Measurements from ENCODE around the gene C2orf15. TPM values are rescaled to one million over a fixed set of nuclear protein-coding genes. Genes with fewer than 3 reads are reported as not detected.
"Not testable (repeated sequence)": the region's sequence is repeated elsewhere in the genome, so short reads cannot be mapped to it uniquely, and the experiment has no call there.

Gene C2orf15
- total RNA-seq, 1 donor from 2014 or later, result 0.17 TPM

- H3K4me3 Mint-ChIP-seq (ENCODE audit: unreplicated experiment), result no peak overlapping the region
- peaks cover 27% of the 10 kb centered on the region for H3K4me1 Mint-ChIP-seq (ENCODE audit: low read depth)
- TF ChIP-seq CTCF (IDR thresholded peaks at IDR 0.05), result no peak
- no peak for DNase-seq (ENCODE audit: low spot score)
- no peaks in the 10 kb centered on the region for H3K9me3 Mint-ChIP-seq (ENCODE audit: low read depth)
- no peak overlapping the region for H3K27ac Mint-ChIP-seq (ENCODE audit: unreplicated experiment)
- peaks cover 7% of the 10 kb centered on the region for H3K36me3 Mint-ChIP-seq (ENCODE audit: low read depth)
- H3K27me3 Mint-ChIP-seq (ENCODE audit: low read depth), result no peaks in the 10 kb centered on the region
Observed at GRCh38 chr2:99184811-99185210, 43.3 kb downstream of the C2orf15 start.

GRCh38 chr2:99187011-99187410, 45.5 kb downstream of the C2orf15 start:
- DNase-seq (ENCODE audit: low spot score), result no peak
- no peaks in the 10 kb centered on the region for H3K9me3 Mint-ChIP-seq (ENCODE audit: low read depth)
- TF ChIP-seq CTCF (IDR thresholded peaks at IDR 0.05), result no peak
- H3K4me3 Mint-ChIP-seq (ENCODE audit: unreplicated experiment), result no peak overlapping the region
- H3K4me1 Mint-ChIP-seq (ENCODE audit: low read depth), result peaks cover 11% of the 10 kb centered on the region
- H3K27ac Mint-ChIP-seq (ENCODE audit: unreplicated experiment), result no peak overlapping the region
- H3K36me3 Mint-ChIP-seq (ENCODE audit: low read depth), result peaks cover 15% of the 10 kb centered on the region
- H3K27me3 Mint-ChIP-seq (ENCODE audit: low read depth), result no peaks in the 10 kb centered on the region

GRCh38 chr2:99188357-99188756, 46.9 kb downstream of the C2orf15 start:
- Mint-ChIP-seq H3K36me3 (ENCODE audit: low read depth) (peaks cover 19% of the 10 kb centered on the region), H3K4me1 (ENCODE audit: low read depth) (peaks cover 3% of the 10 kb centered on the region), H3K9me3 (ENCODE audit: low read depth) (no peaks in the 10 kb centered on the region), H3K4me3 (ENCODE audit: unreplicated experiment) (no peak overlapping the region), H3K27me3 (ENCODE audit: low read depth) (no peaks in the 10 kb centered on the region), H3K27ac (ENCODE audit: unreplicated experiment) (no peak overlapping the region)
- TF ChIP-seq CTCF (IDR thresholded peaks at IDR 0.05), result no peak
- DNase-seq (ENCODE audit: low spot score), result no peak

- DNase-seq (ENCODE audit: low spot score), result no peak
- H3K4me1 Mint-ChIP-seq (ENCODE audit: low read depth), result no peaks in the 10 kb centered on the region
- H3K27ac Mint-ChIP-seq (ENCODE audit: unreplicated experiment), result no peak overlapping the region
- peak; percentile 36 for TF ChIP-seq CTCF (IDR thresholded peaks at IDR 0.05)
- H3K27me3 Mint-ChIP-seq (ENCODE audit: low read depth), result no peaks in the 10 kb centered on the region
- H3K9me3 Mint-ChIP-seq (ENCODE audit: low read depth), result no peaks in the 10 kb centered on the region
- no peak overlapping the region for H3K4me3 Mint-ChIP-seq (ENCODE audit: unreplicated experiment)
- H3K36me3 Mint-ChIP-seq (ENCODE audit: low read depth), result peaks cover 26% of the 10 kb centered on the region
Observed at GRCh38 chr2:99190548-99190947, 49.0 kb downstream of the C2orf15 start.

GRCh38 chr2:99192364-99192763, 50.9 kb downstream of the C2orf15 start:
- H3K9me3 Mint-ChIP-seq (ENCODE audit: low read depth); H3K27me3 Mint-ChIP-seq (ENCODE audit: low read depth); H3K27ac Mint-ChIP-seq (ENCODE audit: unreplicated experiment); DNase-seq (ENCODE audit: low spot score); H3K4me3 Mint-ChIP-seq (ENCODE audit: unreplicated experiment); H3K4me1 Mint-ChIP-seq (ENCODE audit: low read depth): not testable (repeated sequence)
- peaks cover 33% of the 10 kb centered on the region for H3K36me3 Mint-ChIP-seq (ENCODE audit: low read depth)

GRCh38 chr2:99198103-99198841, 56.8 kb downstream of the C2orf15 start:
- no peak overlapping the region for H3K27ac Mint-ChIP-seq (ENCODE audit: unreplicated experiment)

More at GRCh38 chr2:99198103-99198841, 56.8 kb downstream of the C2orf15 start:
- no peak for TF ChIP-seq CTCF (IDR thresholded peaks at IDR 0.05)
- Mint-ChIP-seq H3K4me1 (ENCODE audit: low read depth) (no peaks in the 10 kb centered on the region), H3K27me3 (ENCODE audit: low read depth) (no peaks in the 10 kb centered on the region), H3K4me3 (ENCODE audit: unreplicated experiment) (no peak overlapping the region), H3K36me3 (ENCODE audit: low read depth) (peaks cover 20% of the 10 kb centered on the region), H3K9me3 (ENCODE audit: low read depth) (peaks cover 3% of the 10 kb centered on the region)
- DNase-seq (ENCODE audit: low spot score), result no peak

Data from chondrocyte (in vitro differentiated cells).